ENCODE data around the gene COQ4.

Gene COQ4

DNA sequence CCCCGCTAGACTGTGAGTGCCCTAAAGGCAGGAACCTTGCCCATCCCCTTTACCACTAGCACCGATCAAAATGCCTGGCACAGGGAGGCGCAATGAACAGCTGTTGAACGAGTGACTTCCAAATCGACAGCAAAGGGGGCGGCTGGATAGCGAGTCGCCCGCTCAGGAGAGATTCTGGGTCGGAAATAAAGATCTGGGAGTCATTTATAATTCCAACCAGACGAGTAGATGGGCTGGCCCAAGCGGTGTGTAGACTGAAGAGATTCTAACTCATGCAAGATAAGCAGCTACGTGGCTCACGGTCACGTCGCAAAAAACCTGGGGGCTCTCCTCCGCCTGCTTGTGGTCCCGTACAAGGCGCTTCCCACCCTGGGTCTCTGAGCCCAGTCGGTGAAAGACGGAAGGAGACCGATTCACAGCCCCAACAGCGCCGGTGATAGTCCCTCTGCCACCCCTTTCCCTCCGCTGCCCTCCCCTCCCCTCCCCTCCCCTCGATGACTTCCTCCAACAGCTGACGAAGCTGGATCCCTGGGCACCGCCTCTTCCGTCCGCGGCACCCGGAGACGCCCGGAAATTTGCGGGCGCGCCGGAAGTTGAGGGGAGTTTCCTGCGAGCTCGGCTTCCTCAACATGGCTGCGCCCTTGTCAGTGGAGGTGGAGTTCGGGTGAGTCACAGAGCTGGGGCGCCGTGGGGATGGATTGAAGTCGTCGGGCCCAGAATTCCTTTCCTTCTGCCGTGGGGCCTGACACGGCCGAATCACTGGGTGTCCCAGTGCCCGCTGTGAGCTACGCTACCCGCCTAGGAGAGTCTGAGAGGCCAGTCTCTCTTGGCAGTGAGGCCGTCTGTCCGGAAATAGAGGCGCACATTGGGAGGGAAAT lies 48.4 kb downstream of the COQ4 start, which contains the start of gene URM1:
Gene URM1 (plus strand): TSS at position 623 of the 878 bp plus-strand sequence. CDS start 7 bp downstream, at position 630.
- DNase-seq (ENCODE audit: low spot score): peak; percentile 97
- no peak for TF ChIP-seq CTCF (IDR thresholded peaks at IDR 0.05; ENCODE audit: extremely low read depth, missing control alignments)

GRCh38 chr9:128371630-128372117 lies 49.0 kb downstream of the COQ4 start:
- no peak for TF ChIP-seq CTCF (IDR thresholded peaks at IDR 0.05; ENCODE audit: extremely low read depth, missing control alignments)
- DNase-seq (ENCODE audit: low spot score): no peak

- DNase-seq (ENCODE audit: low spot score): no peak
- no peak for TF ChIP-seq CTCF (IDR thresholded peaks at IDR 0.05; ENCODE audit: extremely low read depth, missing control alignments)
Observed at GRCh38 chr9:128372188-128372641, 49.6 kb downstream of the COQ4 start.

- TF ChIP-seq CTCF (IDR thresholded peaks at IDR 0.05; ENCODE audit: extremely low read depth, missing control alignments): no peak
- no peak for DNase-seq (ENCODE audit: low spot score)
Observed at GRCh38 chr9:128372784-128373183, 50.1 kb downstream of the COQ4 start.

GRCh38 chr9:128374221-128374675 lies 51.6 kb downstream of the COQ4 start:
- DNase-seq (ENCODE audit: low spot score): no peak
- no peak for TF ChIP-seq CTCF (IDR thresholded peaks at IDR 0.05; ENCODE audit: extremely low read depth, missing control alignments)

DNA sequence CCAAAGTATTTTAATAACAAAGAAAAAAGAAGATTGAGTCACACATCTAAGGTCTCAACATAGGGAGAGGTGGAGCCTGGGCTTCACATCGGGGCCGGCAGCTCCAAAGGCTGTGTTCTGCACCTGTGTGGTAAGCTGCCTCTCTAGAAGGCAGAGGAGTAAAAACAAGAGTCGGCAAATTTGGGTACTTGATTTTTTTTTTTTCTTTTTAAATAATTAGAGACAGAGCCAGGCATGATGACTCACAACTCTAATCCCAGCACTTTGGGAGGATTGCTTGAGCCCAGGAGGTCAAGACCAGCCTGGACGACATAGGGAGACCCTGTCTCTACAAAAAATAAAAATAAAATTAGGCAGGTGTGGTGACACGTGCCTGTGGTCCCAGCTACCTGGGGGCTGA lies 53.2 kb downstream of the COQ4 start:
- no peak for TF ChIP-seq CTCF (IDR thresholded peaks at IDR 0.05; ENCODE audit: extremely low read depth, missing control alignments)
- no peak for DNase-seq (ENCODE audit: low spot score)

DNA sequence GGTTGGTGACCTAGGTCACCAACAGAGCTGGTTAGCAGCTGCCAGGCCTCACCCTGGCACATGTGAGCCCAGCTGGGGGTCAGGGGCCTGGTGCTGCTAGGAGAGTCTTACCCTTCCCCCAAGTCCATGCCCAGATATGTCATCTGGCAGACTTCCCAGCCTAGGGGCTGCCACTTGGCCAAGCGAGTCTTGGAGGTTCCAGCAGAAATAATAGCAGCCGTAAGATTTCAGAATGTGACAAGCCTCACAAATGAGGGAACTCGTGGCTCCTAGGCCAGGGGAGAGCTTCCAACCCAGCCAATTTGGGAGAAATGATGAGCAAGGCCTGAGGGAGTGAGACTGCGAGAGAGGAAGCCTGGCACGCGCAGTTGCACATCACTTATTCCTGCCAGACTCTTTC lies 59.6 kb downstream of the COQ4 start:
- TF ChIP-seq CTCF (IDR thresholded peaks at IDR 0.05; ENCODE audit: extremely low read depth, missing control alignments): no peak
- no peak for DNase-seq (ENCODE audit: low spot score)
